SKM-1 (cell line): ENCODE measurements around the gene HHIP.
"Not testable (repeated sequence)": the region's sequence is repeated elsewhere in the genome, so short reads cannot be mapped to it uniquely, and the experiment has no call there.

Experiments
- DNase-seq: peaks from one replicate; lab custom pipeline; 2025; ENCODE audit not compliant: unreplicated experiment; lab: John Stamatoyannopoulos, UW

Gene HHIP

GRCh38 chr4:144748814-144749555 lies 103.0 kb downstream of the HHIP start:
- no peak for DNase-seq

- no peak for DNase-seq
Measured at GRCh38 chr4:144750348-144750747, 104.4 kb downstream of the HHIP start.

GRCh38 chr4:144754562-144755410 lies 108.8 kb downstream of the HHIP start:
- DNase-seq: no peak

DNA sequence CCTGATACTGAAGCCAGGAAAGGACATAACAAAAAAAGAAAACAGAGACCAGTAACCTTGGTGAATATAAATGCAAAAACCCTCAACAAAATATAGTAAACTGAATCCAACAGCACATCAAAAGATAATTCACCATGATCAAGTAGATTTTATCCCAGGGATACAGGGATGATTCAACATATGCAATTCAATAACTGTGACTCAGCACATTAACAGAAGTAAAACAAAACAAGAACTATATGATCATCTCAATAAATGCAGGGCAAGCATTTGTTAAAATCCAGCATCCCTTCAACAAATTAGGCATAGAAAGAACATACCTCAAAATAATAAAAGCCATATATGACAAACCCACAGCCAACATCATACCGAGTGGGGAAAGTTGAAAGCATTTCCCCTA lies 112.0 kb downstream of the HHIP start:
- no peak for DNase-seq

GRCh38 chr4:144768809-144769208 lies 122.9 kb downstream of the HHIP start:
- not testable (repeated sequence) for DNase-seq

DNA sequence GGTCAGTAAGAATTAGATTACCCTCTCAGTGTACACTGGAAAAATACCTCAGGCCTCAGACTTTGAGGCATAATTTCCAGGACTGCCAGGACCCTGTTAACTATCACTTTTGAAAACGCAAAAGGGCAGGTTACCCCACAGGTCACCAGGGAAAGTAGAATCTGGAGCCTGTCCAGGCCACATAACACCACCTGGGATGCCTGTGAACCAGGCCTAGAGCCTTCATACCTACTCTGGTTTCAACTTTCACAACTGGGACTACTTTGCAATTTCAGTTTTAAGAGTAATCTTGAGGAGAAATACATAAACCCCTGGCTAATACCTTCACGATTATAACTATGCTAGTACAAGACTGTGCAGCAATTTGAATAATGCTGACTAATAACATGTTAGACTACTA lies 132.4 kb downstream of the HHIP start:
- DNase-seq: no peak

DNA sequence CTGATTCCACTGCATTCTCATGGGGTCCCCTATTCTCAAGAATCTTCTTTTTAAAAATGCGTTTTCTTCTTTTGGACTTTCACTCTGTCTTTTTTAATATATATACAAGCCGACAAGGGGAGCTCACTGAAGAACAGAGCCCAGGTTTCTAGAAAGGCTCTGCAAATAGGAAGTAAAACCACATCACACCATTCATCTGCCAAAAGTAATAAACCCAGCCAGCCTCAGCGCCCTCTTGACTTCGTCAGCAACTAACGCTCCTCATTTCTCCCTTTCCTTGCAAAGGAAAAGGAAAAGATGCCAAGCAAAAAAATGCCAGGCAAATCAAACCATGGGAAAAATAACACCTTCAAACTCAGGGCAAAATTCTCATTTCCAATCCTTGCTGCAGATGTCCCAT lies 136.4 kb downstream of the HHIP start:
- no peak for DNase-seq

DNA sequence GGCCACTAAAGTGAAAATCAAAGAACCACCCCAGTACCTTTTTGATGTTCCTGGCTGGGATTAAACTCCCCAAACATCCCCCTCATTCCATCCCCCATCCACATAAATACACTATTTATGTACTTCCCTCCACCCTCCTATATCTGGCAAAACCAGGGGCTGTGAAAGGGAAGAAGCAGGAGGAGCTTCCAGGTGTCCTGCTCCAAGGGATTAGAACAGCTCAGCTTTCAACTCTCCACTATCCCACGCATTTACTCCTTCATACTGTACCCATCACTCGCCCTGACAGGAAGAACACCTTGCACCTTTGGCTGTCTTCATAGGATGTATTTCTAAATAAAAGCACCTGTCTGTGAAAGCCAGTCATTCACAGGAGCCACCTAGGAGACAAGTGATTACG lies 140.0 kb downstream of the HHIP start:
- no peak for DNase-seq

DNA sequence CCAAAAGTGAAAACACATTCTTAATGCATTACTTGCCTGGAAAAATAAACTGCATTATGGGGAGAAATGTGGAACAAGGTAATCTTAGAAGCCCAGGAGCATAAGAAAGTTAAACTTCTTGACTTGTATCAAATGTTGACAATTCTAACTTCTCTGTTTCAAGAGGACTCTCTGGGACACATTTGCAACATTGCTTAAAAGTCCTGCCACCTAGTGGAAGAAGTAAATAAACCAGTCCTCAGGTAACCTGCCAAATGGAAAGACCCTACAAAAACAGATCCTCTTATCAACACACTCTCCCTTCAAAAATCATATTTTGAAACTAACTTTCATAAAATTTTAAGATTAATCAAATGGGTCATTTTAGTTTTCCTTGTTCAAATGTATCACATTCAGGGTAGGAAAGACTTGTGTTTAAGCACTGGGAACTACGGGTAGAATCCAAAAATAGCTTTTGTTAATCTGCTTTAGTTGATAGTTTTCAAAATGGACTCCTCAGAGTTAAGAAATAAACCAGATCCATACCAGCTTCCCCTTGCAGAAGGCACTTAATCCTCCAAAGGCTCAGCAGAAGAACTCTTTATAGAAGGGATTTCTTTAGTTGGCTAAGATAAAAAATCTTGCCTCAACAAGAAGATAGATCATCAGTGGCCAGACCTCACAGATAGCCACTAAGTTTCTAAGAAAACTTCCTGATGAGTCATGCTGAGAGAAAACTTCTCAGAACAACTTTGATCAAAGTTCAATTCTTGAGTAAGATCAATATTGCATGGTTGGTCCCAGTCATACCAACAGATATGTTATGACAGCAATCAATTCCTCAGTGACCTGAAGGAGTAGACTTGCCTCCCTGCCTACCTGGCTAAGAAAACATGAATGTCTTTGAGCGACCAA lies 141.7 kb downstream of the HHIP start:
- DNase-seq: no peak

- DNase-seq: no peak
Measured at GRCh38 chr4:144788469-144788868, 142.5 kb downstream of the HHIP start.

GRCh38 chr4:144791933-144792332 lies 146.0 kb downstream of the HHIP start:
- not testable (repeated sequence) for DNase-seq
